K562 (cell line): Measurements from ENCODE around the gene CDC25B. TPM values are rescaled to one million over a fixed set of nuclear protein-coding genes. Genes with fewer than 3 reads are reported as not detected.
A peak's percentile ranks its signal among the peaks of the same experiment; 100 is the strongest.

Experiments used
- ATF7 ChIP-seq: fragments of 450-650 bp; IDR thresholded peaks from 2 replicates; pipeline ENCODE4 v1.7.1; 2014; ENCODE audit warnings: mild to moderate bottlenecking, moderate library complexity
- E2F3 ChIP-seq: fragments of 250-450 bp; sonication (Bioruptor Pico); IDR thresholded peaks from 2 replicates; pipeline ENCODE4 v1.4.0; 2020; ENCODE audit warnings: mild to moderate bottlenecking
- EHMT2 ChIP-seq: fragments of 450-650 bp; IDR thresholded peaks from 2 replicates; pipeline ENCODE4 v1.6.1; 2018; ENCODE audit warnings: antibody characterized with exemption
- FIP1L1 ChIP-seq: fragments of 200-400 bp; formaldehyde crosslinking; IDR thresholded peaks from 2 replicates; pipeline ENCODE4 v1.6.1; 2018; ENCODE audit warnings: mild to moderate bottlenecking, low read depth, low read length; ENCODE audit not compliant: poor library complexity, severe bottlenecking
- FOXK2 ChIP-seq, 2 experiments: fragments of 450-650 bp; IDR thresholded peaks in 1 of 2; conservative IDR thresholded peaks in 1 of 2; 2 replicates each; pipeline ENCODE4 v1.6.1; 2016; ENCODE audit warnings: low read depth in 2 of 2, mild to moderate bottlenecking in 1 of 2
- GABPB2 ChIP-seq: fragments of 250-450 bp; sonication (Bioruptor Pico); conservative IDR thresholded peaks from 2 replicates; pipeline ENCODE4 v1.5.1; 2021; ENCODE audit warnings: mild to moderate bottlenecking
- IRF2 ChIP-seq: sonication (generic); formaldehyde crosslinking; IDR thresholded peaks from 2 replicates; pipeline ENCODE4 v1.8.1; 2022; ENCODE audit warnings: mild to moderate bottlenecking, missing genetic modification reagents
- KLF1 ChIP-seq: fragments of 450-650 bp; IDR thresholded peaks from 2 replicates; pipeline ENCODE4 v1.6.1; 2016; ENCODE audit warnings: missing genetic modification characterization, missing compliant biosample characterization
- LEF1 ChIP-seq: fragments of 450-650 bp; IDR thresholded peaks from 2 replicates; pipeline ENCODE4 v1.6.1; 2016; ENCODE audit warnings: mild to moderate bottlenecking
- MBD2 ChIP-seq: sonication (generic); IDR thresholded peaks from 2 replicates; pipeline ENCODE4 v1.6.1; 2016; ENCODE audit warnings: low read depth, borderline replicate concordance
- PHF8 ChIP-seq: fragments of 200-600 bp; sonication (generic); IDR thresholded peaks from 2 replicates; pipeline ENCODE4 v1.6.1; 2012; ENCODE audit warnings: mixed run types, mild to moderate bottlenecking, inconsistent platforms, low read length, moderate library complexity, borderline replicate concordance
- PRMT5 ChIP-seq: sonication (generic); formaldehyde crosslinking; IDR thresholded peaks from 2 replicates; pipeline ENCODE4 v1.5.0; 2020; ENCODE audit warnings: missing genetic modification reagents
- RNF2 ChIP-seq: sonication (generic); IDR thresholded peaks from 2 replicates; pipeline ENCODE4 v1.6.1; 2016
- TAF1 ChIP-seq: IDR thresholded peaks from 2 replicates; pipeline ENCODE4 v1.6.1; 2011; ENCODE audit warnings: mild to moderate bottlenecking, low read length, moderate library complexity; ENCODE audit not compliant: insufficient read depth, control insufficient read depth, severe bottlenecking; ENCODE audit errors: extremely low read depth
- TCF3 ChIP-seq: sonication (generic); formaldehyde crosslinking; IDR thresholded peaks from 2 replicates; pipeline ENCODE4 v1.4.0; 2020; ENCODE audit warnings: mild to moderate bottlenecking, missing genetic modification reagents
- U2AF2 ChIP-seq: fragments of 200-400 bp; formaldehyde crosslinking; optimal IDR thresholded peaks from 2 replicates; pipeline ENCODE3; 2017; ENCODE audit warnings: low read depth, mild to moderate bottlenecking, low read length
- ZBTB7A ChIP-seq: IDR thresholded peaks from 2 replicates; pipeline ENCODE4 v1.6.1; 2011; ENCODE audit warnings: low read depth, mild to moderate bottlenecking, low read length, moderate library complexity, borderline replicate concordance; ENCODE audit not compliant: control insufficient read depth
- ZNF12 ChIP-seq: sonication (generic); formaldehyde crosslinking; IDR thresholded peaks from 2 replicates; pipeline ENCODE4 v1.4.0; 2020; ENCODE audit warnings: mild to moderate bottlenecking, missing genetic modification reagents
- ZNF224 ChIP-seq: sonication (generic); formaldehyde crosslinking; IDR thresholded peaks from 2 replicates; pipeline ENCODE4 v1.8.0; 2022; ENCODE audit warnings: mild to moderate bottlenecking, missing genetic modification reagents
- ZNF586 ChIP-seq: fragments of 450-650 bp; formaldehyde crosslinking; conservative IDR thresholded peaks from 2 replicates; pipeline ENCODE4 v1.4.0; 2020; ENCODE audit warnings: mild to moderate bottlenecking, moderate library complexity
- polyA plus RNA-seq, 8 experiments: library from polyadenylated mRNA; depleted of rRNA in 4 of 8; stranded (reverse) in 5 of 8; unstranded in 3 of 8; fragments of >200 nt; fragmentation: Nextera tagmentation in 2 of 8; fragmentation: Illumina TruSeq in 1 of 8; extraction: Ambion mirVana in 2 of 8; extraction: Trizol in 1 of 8; gene quantifications; 2 replicates each; pipeline versions ENCODE4 v1.2.1 to v1.2.3, GENCODE V29; 2011 to 2014; ENCODE audit warnings: inconsistent platforms in 1 of 8, missing spikeins in 1 of 8
- total RNA-seq, 7 experiments: library from RNA; depleted of rRNA in 6 of 7; stranded (reverse); fragments of >200 nt in 6 of 7; fragmentation: Illumina TruSeq in 2 of 7; extraction: Trizol in 2 of 7; gene quantifications; 2 replicates each; pipeline versions ENCODE4 v1.2.1 to v1.2.3, GENCODE V29; 2011 to 2021; ENCODE audit warnings: low replicate concordance in 1 of 7
- TF ChIP-seq, protein P1 (sequence below): fragments of 250-450 bp; sonication (Bioruptor Pico); IDR thresholded peaks from 2 replicates; pipeline ENCODE4 v1.4.0; 2020; ENCODE audit warnings: mild to moderate bottlenecking, moderate library complexity, borderline replicate concordance
- TF ChIP-seq, protein P2 (sequence below): sonication (generic); formaldehyde crosslinking; IDR thresholded peaks from 2 replicates; pipeline ENCODE4 v1.8.1; 2023; ENCODE audit warnings: mild to moderate bottlenecking, missing genetic modification reagents
- TF ChIP-seq, protein P3 (sequence below): conservative IDR thresholded peaks from 2 replicates; pipeline ENCODE4 v1.6.1; 2011; ENCODE audit warnings: low read depth, mild to moderate bottlenecking, low read length; ENCODE audit not compliant: control insufficient read depth

Gene CDC25B
- total and polyA plus RNA-seq, 9 of the 15 experiments (the other 6 are each of a cell fraction or from before 2014, with no cell fraction given) = 2.3 to 35.7 (median 9.5) TPM

DNA sequence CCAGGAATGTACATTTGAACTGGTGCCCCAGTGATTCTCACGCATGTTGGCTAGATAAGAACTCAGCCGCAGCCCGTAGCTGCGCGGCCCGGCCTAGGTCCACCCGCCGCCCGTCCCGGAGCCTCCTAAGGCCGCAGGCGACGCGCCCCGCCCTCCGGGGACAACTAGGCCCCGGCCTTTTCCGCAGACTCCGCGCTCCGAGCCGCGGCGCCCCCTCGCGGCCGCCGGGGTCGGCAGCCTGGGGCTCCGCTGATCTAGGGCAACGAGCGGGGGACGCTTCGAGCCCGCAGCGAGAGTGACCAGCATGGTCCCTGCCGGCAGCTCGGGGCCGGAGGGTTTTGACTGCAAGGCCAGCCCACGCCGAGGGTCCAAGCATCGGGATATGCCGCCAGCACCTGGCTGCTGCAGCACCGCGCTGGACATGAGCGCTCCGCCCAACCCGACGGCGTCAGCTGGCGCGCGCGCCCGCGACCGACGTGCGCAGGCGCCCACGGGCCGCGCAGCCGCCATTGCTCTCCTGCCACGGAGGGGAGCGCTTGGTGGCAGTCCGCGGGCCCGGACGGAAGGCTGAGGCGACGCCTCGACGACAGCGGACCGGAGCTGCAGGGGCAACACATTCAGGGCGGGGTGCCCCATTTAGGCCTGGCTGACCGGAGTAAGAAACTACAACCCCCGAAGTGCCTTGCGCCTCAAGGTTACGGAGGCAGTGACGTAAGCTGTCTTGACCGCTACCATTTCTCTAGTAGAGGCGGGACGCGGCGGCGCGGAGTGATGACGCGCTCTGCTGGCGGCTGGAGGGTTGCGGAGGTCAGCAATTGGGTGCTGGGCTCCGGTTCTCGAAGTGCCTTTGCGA is 24.2 kb downstream of the CDC25B start, which contains the start of gene AP5S1 (continued):
- TF ChIP-seq, protein P1, sequence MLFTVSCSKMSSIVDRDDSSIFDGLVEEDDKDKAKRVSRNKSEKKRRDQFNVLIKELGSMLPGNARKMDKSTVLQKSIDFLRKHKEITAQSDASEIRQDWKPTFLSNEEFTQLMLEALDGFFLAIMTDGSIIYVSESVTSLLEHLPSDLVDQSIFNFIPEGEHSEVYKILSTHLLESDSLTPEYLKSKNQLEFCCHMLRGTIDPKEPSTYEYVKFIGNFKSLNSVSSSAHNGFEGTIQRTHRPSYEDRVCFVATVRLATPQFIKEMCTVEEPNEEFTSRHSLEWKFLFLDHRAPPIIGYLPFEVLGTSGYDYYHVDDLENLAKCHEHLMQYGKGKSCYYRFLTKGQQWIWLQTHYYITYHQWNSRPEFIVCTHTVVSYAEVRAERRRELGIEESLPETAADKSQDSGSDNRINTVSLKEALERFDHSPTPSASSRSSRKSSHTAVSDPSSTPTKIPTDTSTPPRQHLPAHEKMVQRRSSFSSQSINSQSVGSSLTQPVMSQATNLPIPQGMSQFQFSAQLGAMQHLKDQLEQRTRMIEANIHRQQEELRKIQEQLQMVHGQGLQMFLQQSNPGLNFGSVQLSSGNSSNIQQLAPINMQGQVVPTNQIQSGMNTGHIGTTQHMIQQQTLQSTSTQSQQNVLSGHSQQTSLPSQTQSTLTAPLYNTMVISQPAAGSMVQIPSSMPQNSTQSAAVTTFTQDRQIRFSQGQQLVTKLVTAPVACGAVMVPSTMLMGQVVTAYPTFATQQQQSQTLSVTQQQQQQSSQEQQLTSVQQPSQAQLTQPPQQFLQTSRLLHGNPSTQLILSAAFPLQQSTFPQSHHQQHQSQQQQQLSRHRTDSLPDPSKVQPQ (CRISPR knock-in tag) = 0 out of 2 replicates have a peak, but pooled peaks have one; percentile 58
- TF ChIP-seq ZNF586 (CRISPR knock-in tag) = no peak
- no peak for TF ChIP-seq PRMT5 (CRISPR knock-in tag)
- TF ChIP-seq LEF1 = no peak
- peak; percentile 70; the same call in 1 of the 2 replicates for TF ChIP-seq ZNF12 (CRISPR knock-in tag)
- TF ChIP-seq TCF3 (CRISPR knock-in tag) = no peak; the same call in none of the 2 replicates
- TF ChIP-seq, protein P2, sequence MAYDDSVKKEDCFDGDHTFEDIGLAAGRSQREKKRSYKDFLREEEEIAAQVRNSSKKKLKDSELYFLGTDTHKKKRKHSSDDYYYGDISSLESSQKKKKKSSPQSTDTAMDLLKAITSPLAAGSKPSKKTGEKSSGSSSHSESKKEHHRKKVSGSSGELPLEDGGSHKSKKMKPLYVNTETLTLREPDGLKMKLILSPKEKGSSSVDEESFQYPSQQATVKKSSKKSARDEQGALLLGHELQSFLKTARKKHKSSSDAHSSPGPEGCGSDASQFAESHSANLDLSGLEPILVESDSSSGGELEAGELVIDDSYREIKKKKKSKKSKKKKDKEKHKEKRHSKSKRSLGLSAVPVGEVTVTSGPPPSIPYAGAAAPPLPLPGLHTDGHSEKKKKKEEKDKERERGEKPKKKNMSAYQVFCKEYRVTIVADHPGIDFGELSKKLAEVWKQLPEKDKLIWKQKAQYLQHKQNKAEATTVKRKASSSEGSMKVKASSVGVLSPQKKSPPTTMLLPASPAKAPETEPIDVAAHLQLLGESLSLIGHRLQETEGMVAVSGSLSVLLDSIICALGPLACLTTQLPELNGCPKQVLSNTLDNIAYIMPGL (CRISPR knock-in tag) = peak; percentile 81; the same call in 1 of the 2 replicates
- TF ChIP-seq IRF2 = peak; percentile 16; the same call in 1 of the 2 replicates
- TF ChIP-seq ZBTB7A = peak; percentile 77
- peak; percentile 69 for TF ChIP-seq MBD2
- TF ChIP-seq E2F3 (CRISPR knock-in tag) = peak; percentile 49; the same call in 1 of the 2 replicates
- TF ChIP-seq TAF1 = peak; percentile 39
- TF ChIP-seq RNF2 = peak; percentile 40; the same call in 1 of the 2 replicates
- TF ChIP-seq FIP1L1 = peak; percentile 85
- peak; percentile 96 for TF ChIP-seq PHF8
- no peak for TF ChIP-seq GABPB2 (CRISPR knock-in tag)
- 0 out of 4 replicates have a peak, but pooled peaks of 1 of the 2 experiments have one; percentile 28 for TF ChIP-seq FOXK2 (conservative IDR thresholded peaks at IDR 0.05 in 1 of 2, IDR thresholded peaks at IDR 0.05 in 1 of 2; ENCODE audit: low read depth in 2 of 2)
- TF ChIP-seq, protein P3, sequence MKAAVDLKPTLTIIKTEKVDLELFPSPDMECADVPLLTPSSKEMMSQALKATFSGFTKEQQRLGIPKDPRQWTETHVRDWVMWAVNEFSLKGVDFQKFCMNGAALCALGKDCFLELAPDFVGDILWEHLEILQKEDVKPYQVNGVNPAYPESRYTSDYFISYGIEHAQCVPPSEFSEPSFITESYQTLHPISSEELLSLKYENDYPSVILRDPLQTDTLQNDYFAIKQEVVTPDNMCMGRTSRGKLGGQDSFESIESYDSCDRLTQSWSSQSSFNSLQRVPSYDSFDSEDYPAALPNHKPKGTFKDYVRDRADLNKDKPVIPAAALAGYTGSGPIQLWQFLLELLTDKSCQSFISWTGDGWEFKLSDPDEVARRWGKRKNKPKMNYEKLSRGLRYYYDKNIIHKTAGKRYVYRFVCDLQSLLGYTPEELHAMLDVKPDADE = peak; percentile 72; the same call in 1 of the 2 replicates
- TF ChIP-seq EHMT2 = no peak
- TF ChIP-seq ATF7 = peak; percentile 97
- peak; percentile 80 for TF ChIP-seq KLF1 (tag)
- TF ChIP-seq U2AF2 = no peak
- peak; percentile 82; the same call in 1 of the 2 replicates for TF ChIP-seq ZNF224 (CRISPR knock-in tag)
